Loucy (cell line): ENCODE data around the gene RNF130.

ENCODE experiments used
- EZH2phosphoT487 ChIP-seq: fragments of 200-600 bp; IDR thresholded peaks from 2 replicates; pipeline ENCODE4 v1.6.1; 2018; ENCODE audit warnings: antibody characterized with exemption, mild to moderate bottlenecking, moderate library complexity, borderline replicate concordance
- TF ChIP-seq, protein P1 (sequence below): fragments of 200-600 bp; sonication (generic); conservative IDR thresholded peaks from 2 replicates; pipeline ENCODE4 v1.5.1; 2014; ENCODE audit warnings: mild to moderate bottlenecking, antibody characterized with exemption, low read length

DNA sequence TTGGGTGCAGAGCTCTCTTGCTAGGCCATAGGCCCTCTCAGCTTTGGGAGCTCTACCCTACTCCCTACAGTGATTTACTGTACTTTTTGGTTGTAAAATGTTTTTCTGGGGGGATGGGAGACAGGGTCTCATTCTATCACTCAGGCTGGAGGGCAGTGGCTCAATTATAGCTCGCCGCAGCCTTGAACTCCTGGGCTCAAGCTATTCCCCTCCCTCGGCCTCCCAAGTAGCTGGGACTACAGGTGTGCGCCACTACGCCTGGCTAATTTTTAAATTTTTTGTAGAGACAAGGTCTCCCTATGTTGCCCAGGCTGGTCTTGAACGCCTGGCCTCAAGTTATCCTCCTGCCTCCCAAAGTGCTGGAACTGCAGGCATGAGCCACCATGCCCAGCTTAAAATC, 21.7 kb upstream of the RNF130 start:
- TF ChIP-seq, protein P1, sequence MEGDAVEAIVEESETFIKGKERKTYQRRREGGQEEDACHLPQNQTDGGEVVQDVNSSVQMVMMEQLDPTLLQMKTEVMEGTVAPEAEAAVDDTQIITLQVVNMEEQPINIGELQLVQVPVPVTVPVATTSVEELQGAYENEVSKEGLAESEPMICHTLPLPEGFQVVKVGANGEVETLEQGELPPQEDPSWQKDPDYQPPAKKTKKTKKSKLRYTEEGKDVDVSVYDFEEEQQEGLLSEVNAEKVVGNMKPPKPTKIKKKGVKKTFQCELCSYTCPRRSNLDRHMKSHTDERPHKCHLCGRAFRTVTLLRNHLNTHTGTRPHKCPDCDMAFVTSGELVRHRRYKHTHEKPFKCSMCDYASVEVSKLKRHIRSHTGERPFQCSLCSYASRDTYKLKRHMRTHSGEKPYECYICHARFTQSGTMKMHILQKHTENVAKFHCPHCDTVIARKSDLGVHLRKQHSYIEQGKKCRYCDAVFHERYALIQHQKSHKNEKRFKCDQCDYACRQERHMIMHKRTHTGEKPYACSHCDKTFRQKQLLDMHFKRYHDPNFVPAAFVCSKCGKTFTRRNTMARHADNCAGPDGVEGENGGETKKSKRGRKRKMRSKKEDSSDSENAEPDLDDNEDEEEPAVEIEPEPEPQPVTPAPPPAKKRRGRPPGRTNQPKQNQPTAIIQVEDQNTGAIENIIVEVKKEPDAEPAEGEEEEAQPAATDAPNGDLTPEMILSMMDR = no peak
- no peak for TF ChIP-seq EZH2phosphoT487
